DMS153 (cell line): ENCODE results near the gene OR1B1.
"Not testable (repeated sequence)": the region's sequence is repeated elsewhere in the genome, so short reads cannot be mapped to it uniquely, and the experiment has no call there.

Experiments
- DNase-seq: peaks from one replicate; lab custom pipeline; 2025; lab: John Stamatoyannopoulos, UW

The OR1B1 gene

DNA sequence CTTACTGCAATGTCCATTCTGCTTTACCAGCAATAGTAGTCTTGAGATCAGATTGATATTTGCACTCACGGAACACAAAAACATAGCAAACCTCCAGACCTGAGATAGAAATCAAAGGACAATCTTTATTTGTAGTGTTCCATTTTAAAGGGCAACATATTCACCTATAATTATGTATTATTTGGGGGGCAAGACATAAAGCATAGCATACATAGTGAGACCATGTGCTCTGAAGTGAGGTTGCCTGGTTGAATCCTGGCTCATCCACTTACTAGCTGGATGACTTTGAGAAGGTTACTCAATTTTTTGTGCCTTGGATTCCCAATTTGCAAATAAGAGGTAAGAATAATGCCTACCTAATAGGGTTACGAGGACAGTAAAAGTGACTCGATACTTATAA is at the start of gene OR1B1:
Gene OR1B1, minus strand, starts transcription at position 101 of the 400 bp plus-strand sequence.
- no peak for DNase-seq

DNA sequence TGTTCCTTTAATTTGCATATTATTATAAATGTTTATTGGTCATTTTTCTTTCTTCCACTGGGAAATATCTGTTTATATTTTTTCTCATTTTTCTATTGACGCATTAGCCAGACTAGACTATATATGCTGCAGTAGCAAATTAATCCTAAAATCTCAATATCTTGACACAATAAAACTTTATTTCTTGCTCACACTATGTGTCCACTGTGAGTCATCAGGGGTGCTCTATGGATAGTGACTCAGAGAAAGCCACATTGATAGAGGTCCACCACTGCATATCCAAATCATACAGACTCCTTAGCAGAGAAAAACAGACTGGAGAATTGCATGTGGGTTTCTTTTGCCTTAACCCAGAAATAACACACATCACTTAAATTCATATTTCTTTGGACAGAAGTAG is 38.3 kb upstream of the OR1B1 start:
- DNase-seq: no peak

DNA sequence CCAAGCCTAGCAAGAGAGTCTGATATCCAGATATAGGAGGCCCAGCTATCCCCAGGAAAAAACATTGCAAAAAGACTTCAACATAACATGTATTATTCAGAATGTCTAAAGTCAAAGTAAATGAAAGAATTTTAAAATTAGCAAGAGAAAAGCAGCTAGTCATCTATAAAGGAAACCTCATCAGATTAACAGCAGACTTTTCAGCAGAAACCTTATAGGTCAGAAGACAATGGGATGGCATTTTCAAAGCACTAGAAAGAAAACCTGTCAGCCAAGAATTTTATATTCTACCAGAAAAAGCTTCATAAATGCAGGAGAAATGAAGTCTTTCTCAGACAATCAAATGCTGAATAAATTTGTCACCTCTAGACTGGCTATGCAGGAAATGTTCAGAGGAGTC is 27.4 kb upstream of the OR1B1 start:
- no peak for DNase-seq

DNA sequence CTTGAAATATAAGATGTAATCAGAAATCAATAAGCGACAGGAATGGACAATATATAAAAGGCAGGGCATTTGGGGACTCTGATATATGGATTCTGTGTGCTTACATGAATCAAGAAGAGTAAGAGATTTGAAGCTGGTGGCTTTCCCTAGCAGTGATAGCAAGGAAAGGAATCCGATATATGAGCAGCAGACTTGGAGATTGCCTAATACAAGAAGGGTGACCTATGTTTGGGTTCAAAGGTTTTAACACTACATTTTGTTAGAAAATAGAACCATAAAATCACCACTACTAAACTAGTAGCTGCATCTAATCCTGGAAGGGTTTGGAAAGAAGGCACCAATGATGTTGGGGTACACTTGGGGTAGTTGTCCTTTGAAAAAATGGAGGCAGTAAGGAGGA is 15.1 kb upstream of the OR1B1 start:
- DNase-seq: no peak

DNA sequence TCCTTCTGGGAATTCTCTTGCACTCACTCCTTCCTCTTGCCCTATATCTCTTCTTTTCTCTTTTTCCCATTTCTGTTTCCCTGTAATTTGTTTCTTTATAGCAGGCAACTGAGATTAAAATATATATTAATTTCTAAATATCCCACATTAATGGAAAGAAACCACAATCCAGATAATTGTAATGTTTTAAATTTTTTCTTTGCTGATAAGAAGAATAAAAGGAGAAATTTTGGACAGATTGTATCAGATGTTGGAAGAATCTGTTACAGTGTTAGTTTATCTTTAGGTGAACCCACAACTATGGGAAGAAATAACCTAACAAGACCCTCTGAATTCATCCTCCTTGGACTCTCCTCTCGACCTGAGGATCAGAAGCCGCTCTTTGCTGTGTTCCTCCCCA is 4.0 kb upstream of the OR1B1 start, which contains the start of gene OR1L1:
Gene OR1L1, plus strand, starts transcription at position 301 of the 400 bp plus-strand sequence. Its CDS starts 0 bp downstream, at position 301.
- DNase-seq: no peak

DNA sequence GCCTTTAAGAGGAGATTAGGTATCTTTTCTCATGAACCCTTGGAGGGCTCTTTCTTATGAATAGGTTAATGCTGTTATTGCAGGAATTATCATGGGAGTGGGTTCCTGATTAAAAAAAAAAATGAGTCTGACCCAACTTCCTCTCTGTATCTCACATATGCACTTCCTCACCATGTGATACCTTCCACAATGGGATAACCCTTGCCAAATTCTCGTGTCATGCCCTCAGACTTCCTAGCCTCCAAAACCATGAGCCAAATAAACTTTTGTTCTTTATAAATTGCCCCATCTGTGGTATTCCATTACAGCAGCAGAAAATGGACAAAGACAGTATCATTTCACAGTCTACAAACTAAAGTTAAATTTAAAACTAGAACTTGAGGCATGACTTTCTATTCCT is 1.0 kb downstream of the OR1B1 start:
- DNase-seq: no peak

DNA sequence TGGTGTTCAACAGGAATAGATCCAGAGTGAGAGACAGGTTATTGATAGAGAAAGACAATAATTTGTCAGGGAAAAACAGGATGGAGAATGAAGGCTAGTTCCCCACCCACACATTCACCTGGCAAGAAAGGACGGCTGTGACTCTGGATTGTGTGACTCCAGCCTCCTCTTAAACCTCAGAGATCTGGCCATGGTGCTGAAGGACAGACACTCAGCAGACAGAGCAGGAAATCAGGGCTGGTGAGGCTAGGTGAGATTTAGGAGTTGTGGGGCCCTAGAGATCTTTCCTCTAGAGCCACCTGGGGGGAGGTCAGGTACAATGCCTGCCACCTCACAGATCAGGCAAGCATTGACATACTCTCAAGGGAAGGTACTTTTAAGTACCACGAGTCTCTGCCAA is 15.2 kb downstream of the OR1B1 start:
- DNase-seq: no peak

DNA sequence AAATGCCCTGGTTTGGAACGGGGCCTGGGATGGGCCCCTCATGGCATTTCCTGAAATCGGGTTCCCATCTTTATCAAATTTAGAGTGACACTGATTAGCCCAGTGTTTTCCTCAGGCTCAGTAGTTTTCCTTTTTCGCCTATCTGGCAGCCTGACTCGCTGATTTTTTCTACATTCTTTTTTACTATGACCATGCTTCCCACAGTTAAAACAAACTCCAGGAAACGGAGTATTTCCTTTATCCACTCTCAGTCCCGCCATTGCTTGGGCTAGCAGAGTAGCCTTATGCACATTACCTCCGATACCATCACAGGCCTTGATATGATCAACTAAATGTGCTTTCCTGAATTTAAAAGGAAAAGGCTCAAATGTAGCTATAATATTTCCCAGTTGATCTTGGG is 37.4 kb downstream of the OR1B1 start:
- no peak for DNase-seq

DNA sequence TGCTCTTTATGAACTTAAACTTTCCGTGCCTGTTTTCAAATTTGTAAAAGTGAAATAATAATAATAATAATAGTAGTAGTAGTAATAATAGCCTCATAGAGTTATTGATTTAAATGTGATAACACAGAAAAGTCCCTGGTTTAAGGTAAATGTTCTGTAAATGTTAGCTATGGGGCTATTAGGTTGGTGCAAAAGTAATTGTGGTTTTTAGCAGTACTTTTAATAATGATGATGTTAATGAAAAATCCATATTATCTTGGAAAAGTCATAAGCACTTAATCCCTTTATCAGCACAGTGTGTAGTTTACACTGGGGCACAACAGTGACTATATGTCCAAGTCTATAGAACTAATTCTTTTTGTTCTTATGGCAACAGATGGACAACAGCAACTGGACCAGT is 43.1 kb downstream of the OR1B1 start, which contains the start of gene OR1Q1:
Gene OR1Q1, plus strand, starts transcription at position 377 of the 400 bp plus-strand sequence. Its CDS starts 0 bp downstream, at position 377.
- DNase-seq: no peak

DNA sequence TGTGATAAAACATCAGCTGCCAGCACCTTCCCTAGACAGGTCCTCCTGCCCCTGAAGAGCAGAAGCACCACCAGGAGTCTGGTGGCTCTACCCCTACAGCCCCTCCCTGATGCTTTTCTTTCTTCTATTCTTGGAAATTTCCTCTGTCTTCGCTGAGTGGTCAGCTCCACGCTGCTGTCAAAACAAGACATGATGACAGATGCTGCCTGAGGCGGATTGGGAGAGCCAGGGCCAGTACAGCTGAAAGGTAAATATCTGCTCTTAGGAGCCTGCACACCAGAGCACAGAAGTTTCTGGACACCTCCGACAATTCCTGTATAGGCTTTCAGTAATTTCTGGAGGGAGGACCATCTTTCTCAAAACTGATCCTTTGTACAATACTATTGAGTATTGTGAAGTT is 47.6 kb downstream of the OR1B1 start:
- DNase-seq: no peak

DNA sequence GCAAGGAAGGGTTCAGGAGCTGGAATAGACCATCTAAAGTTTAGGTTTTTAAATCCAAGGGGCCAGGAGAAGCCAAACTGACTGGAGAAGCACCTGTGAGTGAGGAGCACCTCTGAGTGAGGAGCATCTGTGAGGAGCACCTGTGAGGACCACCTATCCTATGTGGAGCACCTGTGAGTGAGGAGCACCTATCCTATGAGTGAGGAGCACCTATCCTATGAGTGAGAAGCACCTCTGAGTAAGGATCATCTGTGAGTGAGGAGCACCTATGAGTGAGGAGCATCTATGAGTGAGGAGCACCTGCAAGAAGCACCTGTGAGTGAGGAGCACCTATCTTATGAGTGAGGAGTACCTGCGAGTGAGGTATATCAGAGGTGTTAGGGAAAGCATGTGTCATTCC is 50.8 kb downstream of the OR1B1 start:
- no peak for DNase-seq

DNA sequence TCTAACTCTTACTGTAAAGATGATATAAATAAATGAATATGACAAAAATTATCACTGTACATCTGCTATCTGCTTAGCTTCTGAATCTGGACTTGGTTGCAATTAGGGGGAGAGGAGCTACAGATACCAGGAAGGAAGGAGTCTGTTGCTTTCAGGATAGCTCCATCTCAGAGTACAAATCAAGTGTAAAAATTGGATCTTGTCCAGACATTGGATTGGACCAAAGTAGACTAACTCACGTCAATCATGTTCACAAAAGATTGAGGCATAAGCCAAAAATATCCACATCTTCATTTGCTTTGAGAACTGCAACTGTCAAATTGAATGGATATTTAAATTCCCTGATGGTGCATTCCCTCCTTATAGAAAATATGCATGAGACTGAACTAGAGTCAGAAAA is 51.7 kb downstream of the OR1B1 start:
- no peak for DNase-seq

DNA sequence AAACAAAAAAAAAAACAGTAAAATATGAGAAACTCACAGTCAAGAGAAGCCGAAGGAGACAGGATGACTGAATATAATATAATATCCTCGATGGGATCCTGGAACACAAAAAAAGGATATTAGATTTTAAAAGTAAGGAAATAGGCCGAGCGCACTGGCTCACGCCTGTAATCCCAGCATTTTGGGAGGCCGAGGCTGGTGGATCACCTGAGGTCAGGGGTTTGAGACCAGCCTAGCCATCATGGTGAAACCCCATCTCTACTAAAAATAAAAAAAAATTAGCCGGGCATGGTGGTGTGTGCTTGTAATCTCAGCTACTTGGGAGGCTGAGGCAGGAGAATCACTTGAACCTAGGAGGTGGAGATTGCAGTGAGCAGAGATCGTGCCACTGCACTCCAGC is 74.1 kb downstream of the OR1B1 start, which contains the start of gene OR1L8:
Gene OR1L8, minus strand, starts transcription at position 101 of the 400 bp plus-strand sequence. CDS start 14,907 bp downstream, outside the sequence.
- DNase-seq: not testable (repeated sequence)

DNA sequence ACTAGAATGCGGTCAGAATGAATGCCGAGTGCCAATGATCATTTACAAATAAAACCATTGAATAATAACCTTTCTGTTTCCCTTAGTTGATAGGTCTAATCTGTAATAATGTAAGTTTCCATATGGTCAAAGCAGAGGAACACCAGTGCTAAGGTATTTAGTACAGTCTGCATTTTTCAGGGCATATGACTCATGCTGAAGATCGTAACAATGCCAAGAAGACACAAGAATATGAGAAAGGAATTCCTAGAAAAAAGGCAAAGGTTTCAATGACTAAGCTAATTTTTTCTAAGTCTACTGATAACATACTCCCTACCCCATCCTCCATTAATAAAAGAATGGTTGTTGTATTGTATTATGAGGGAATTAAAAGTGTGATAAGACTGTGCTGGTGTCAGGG is 77.1 kb downstream of the OR1B1 start:
- DNase-seq: no peak

DNA sequence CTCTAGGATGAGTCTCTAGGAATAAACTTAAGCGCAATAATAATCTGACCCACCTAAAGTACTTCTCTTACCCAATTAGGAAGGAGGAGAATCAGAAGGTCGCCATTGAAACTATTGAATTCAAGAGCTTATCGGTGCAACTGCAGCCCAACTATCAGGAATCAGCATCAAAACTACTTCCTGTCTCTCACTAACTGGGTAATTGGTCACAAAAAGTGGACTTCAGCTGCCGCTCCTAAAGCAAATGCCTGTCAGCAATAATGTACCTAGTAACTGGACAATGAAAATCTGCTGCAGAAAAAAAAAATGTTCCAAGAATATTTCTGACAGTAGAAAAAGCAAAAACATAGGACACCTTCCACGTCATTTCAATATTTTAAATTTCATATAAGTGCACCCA is 77.6 kb downstream of the OR1B1 start:
- no peak for DNase-seq
